ENCODE measurements around the gene CIC. TPM values are rescaled to one million over a fixed set of nuclear protein-coding genes. Genes with fewer than 3 reads are reported as not detected.

The CIC gene
- total and polyA plus RNA-seq, 2 of the 13 experiments (the other 11 are each of a cell fraction or from before 2014, with no cell fraction given) = 5.9 to 8.0 TPM

- Histone ChIP-seq H3K9ac (ENCODE audit: insufficient read depth, low read depth, low read length) (no peak overlapping the region), H3K36me3 (replicated peaks in 1 of 2; ENCODE audit: control insufficient read depth in 1 of 2, insufficient read depth in 2 of 2, low read length in 2 of 2) (peaks cover 26 to 38% of the 10 kb centered on the region in 2 experiments), H2AFZ (ENCODE audit: low read length) (no peak overlapping the region), H3K79me2 (ENCODE audit: insufficient read depth, low read length) (peaks cover 25% of the 10 kb centered on the region), H3K27me3 (ENCODE audit: control insufficient read depth in 1 of 2, insufficient read depth in 2 of 2, low read length in 2 of 2) (no peaks in the 10 kb centered on the region; a peak in 1 of 5 replicates), H3K9me3 (ENCODE audit: low read length) (no peaks in the 10 kb centered on the region), H3K4me3 (replicated peaks in 1 of 3; ENCODE audit: insufficient read depth in 1 of 3, low read depth in 2 of 3, low read length in 3 of 3) (no peak overlapping the region), H3K4me2 (ENCODE audit: low read depth, low read length) (no peak overlapping the region), H4K20me1 (ENCODE audit: insufficient read depth, low read length) (peaks cover 6% of the 10 kb centered on the region; the same call in 1 of the 2 replicates), H3K4me1 (ENCODE audit: insufficient read depth, low read length) (peaks cover 46% of the 10 kb centered on the region), H3K27ac (ENCODE audit: extremely low read length, insufficient read depth, low read length) (no peak overlapping the region)
- no TSS peak for BruUV-seq (replicated peaks)
- ChIA-PET POLR2A (interaction anchor here (0.8 to 2.3 kb wide), 2 partner anchors 9 to 17 kb away, joined by 3 to 9 read pairs; partner anchors contain the start of gene GSK3A), CTCF (ENCODE audit: low intra/inter-chr PET ratio, low total read pairs) (no interaction called here)
- TF ChIP-seq KLF6 (CRISPR knock-in tag; IDR thresholded peaks at IDR 0.05) = no peak
- TF ChIP-seq RARA (CRISPR knock-in tag; IDR thresholded peaks at IDR 0.05) = no peak
- TF ChIP-seq RBFOX2 (IDR thresholded peaks at IDR 0.05; ENCODE audit: low read depth, low read length) = 0 out of 2 replicates have a peak, but pooled peaks have one; percentile 5
- no peak for TF ChIP-seq MLLT10 (CRISPR knock-in tag; IDR thresholded peaks at IDR 0.05)
- no peak for TF ChIP-seq ZNF382 (CRISPR knock-in tag; IDR thresholded peaks at IDR 0.05; ENCODE audit: borderline replicate concordance)
- peak; percentile 40 for TF ChIP-seq AGO2 (optimal IDR thresholded peaks at IDR 0.05; ENCODE audit: low read depth, low read length)
- TF ChIP-seq PHF8 (CRISPR knock-in tag; IDR thresholded peaks at IDR 0.05) = no peak
- no peak for FAIRE-seq
- no peak for DNase-seq (ENCODE audit: low spot score)
- intact Hi-C loops (cut with micrococcal nuclease; ENCODE audit: unreplicated experiment) = no loop called here
- ATAC-seq = no peak
- WGBS (ENCODE audit: low lambda C conversion rate) = 98% methylated on average over 25 of the region's 33 CpGs
- in situ Hi-C loops (cut with HindIII; ENCODE audit: extremely low pct_ligation_motif_present, low pct_unique_long_range_greater_than_20kb) = no loop called here
These were observed 43.2 kb upstream of the CIC start for GRCh38 chr19:42225718-42226292.

GRCh38 chr19:42226886-42227285 is 42.2 kb upstream of the CIC start:
- no peak overlapping the region for H3K9ac ChIP-seq (ENCODE audit: insufficient read depth, low read depth, low read length)
- peaks cover 6% of the 10 kb centered on the region; the same call in 1 of the 2 replicates for H4K20me1 ChIP-seq (ENCODE audit: insufficient read depth, low read length)
- DNase-seq (ENCODE audit: low spot score) (no peak), FAIRE-seq (no peak), ATAC-seq (no peak)
- H3K9me3 ChIP-seq (ENCODE audit: low read length) = no peaks in the 10 kb centered on the region
- peaks cover 36% of the 10 kb centered on the region for H3K4me1 ChIP-seq (ENCODE audit: insufficient read depth, low read length)
- intact Hi-C loops (cut with micrococcal nuclease; ENCODE audit: unreplicated experiment) = no loop called here
- no TSS peak for BruUV-seq (replicated peaks)
- no peak for TF ChIP-seq PRDM15 (CRISPR knock-in tag; IDR thresholded peaks at IDR 0.05)
- peak; percentile 44; the same call in 1 of the 2 replicates for TF ChIP-seq ZC3H13 (CRISPR knock-in tag; IDR thresholded peaks at IDR 0.05)
- H3K4me2 ChIP-seq (ENCODE audit: low read depth, low read length) = no peak overlapping the region
- no peaks in the 10 kb centered on the region for H3K27me3 ChIP-seq (ENCODE audit: control insufficient read depth in 1 of 2, insufficient read depth in 2 of 2, low read length in 2 of 2)
- H2AFZ ChIP-seq (ENCODE audit: low read length) = no peak overlapping the region
- H3K4me3 ChIP-seq (replicated peaks in 1 of 3; ENCODE audit: insufficient read depth in 1 of 3, low read depth in 2 of 3, low read length in 3 of 3) = no peak overlapping the region
- peaks cover 26 to 48% of the 10 kb centered on the region in 2 experiments for H3K36me3 ChIP-seq (replicated peaks in 1 of 2; ENCODE audit: control insufficient read depth in 1 of 2, insufficient read depth in 2 of 2, low read length in 2 of 2)
- H3K79me2 ChIP-seq (ENCODE audit: insufficient read depth, low read length) = peaks cover 14% of the 10 kb centered on the region
- ChIA-PET CTCF (ENCODE audit: low intra/inter-chr PET ratio, low total read pairs) (no interaction called here), POLR2A (no interaction called here)
- in situ Hi-C loops (cut with HindIII; ENCODE audit: extremely low pct_ligation_motif_present, low pct_unique_long_range_greater_than_20kb) = no loop called here
- WGBS (ENCODE audit: low lambda C conversion rate) = no CpG with 5 or more reads among the region's 1 CpG
- H3K27ac ChIP-seq (ENCODE audit: extremely low read length, insufficient read depth, low read length) = no peak overlapping the region
